HepG2 (cell line): ENCODE data around the gene SPRYD3. TPM values are rescaled to one million over a fixed set of nuclear protein-coding genes. Genes with fewer than 3 reads are reported as not detected.

Experiments used
- ATAC-seq: fragments of 200-7000 bp; cut with Tn5 transposase; 3 replicates; pipeline ENCODE4 v1.9.1; 2020; ENCODE audit warnings: mild to moderate bottlenecking, moderate library complexity
- BruUV-seq: library from RNA; stranded (reverse); fragments of 400-500 nt; replicated peaks from 2 replicates; lab custom pipeline; 2021; lab: Mats Ljungman, UMichigan
- CTCF ChIA-PET: fragments of 300-600 bp; formaldehyde crosslinking; extraction: SDS; loops from one replicate; lab custom pipeline; 2021; ENCODE audit warnings: low total read pairs, inconsistent platforms, low intra/inter-chr PET ratio; lab: Yijun Ruan, JAX
- POLR2A ChIA-PET: fragments of 350-600 bp; sonication (Branson Sonifier 250); formaldehyde crosslinking; loops from one replicate; lab custom pipeline; 2020; ENCODE audit warnings: antibody characterized with exemption, inconsistent platforms; lab: Yijun Ruan, JAX
- DNase-seq: peaks from one replicate; pipeline ENCODE4 v3.0.0-alpha.2; 2015; ENCODE audit warnings: low spot score
- FAIRE-seq: peaks from 3 replicates; lab custom pipeline; 2011; peaks lifted over from hg19 to GRCh38; lab: Jason Lieb, UNC
- H2AFZ ChIP-seq: one replicate; pipeline ENCODE4 v1.6.1; 2011; ENCODE audit warnings: low read length, inconsistent platforms
- H3K27ac ChIP-seq: fragments of 300-600 bp; 3 replicates; pipeline ENCODE4 v1.8.0; 2011; ENCODE audit warnings: mixed run types, mild to moderate bottlenecking, mixed read lengths, low read length, inconsistent platforms; ENCODE audit not compliant: insufficient read depth; ENCODE audit errors: extremely low read length
- H3K27me3 ChIP-seq, 2 experiments: fragments of 200-600 bp in 1 of 2; 2 replicates in 1 of 2; 3 replicates in 1 of 2; pipeline versions ENCODE4 v1.6.0 to v1.8.0; 2011; ENCODE audit warnings: low read length in 2 of 2, mild to moderate bottlenecking in 2 of 2, moderate library complexity in 2 of 2, inconsistent platforms in 1 of 2; ENCODE audit not compliant: insufficient read depth in 2 of 2, control insufficient read depth in 1 of 2
- H3K36me3 ChIP-seq, 2 experiments: fragments of 200-600 bp in 1 of 2; replicated peaks in 1 of 2; 2 replicates in 1 of 2; 3 replicates in 1 of 2; pipeline versions ENCODE4 v1.5.1 to v1.8.0; 2011; ENCODE audit warnings: low read length in 2 of 2, inconsistent platforms in 1 of 2; ENCODE audit not compliant: insufficient read depth in 2 of 2, control insufficient read depth in 1 of 2
- H3K4me1 ChIP-seq: 2 replicates; pipeline ENCODE4 v1.5.1; 2012; ENCODE audit warnings: low read length, inconsistent platforms; ENCODE audit not compliant: insufficient read depth
- H3K4me2 ChIP-seq: 2 replicates; pipeline ENCODE4 v1.6.0; 2011; ENCODE audit warnings: low read depth, low read length, inconsistent platforms
- H3K4me3 ChIP-seq, 3 experiments: fragments of 200-600 bp in 1 of 3; sonication (generic), shearing (Covaris generic) in 1 of 3; replicated peaks in 1 of 3; 2 replicates each; pipeline ENCODE4 v1.5.1; 2011 to 2016; ENCODE audit warnings: low read length in 3 of 3, inconsistent platforms in 2 of 3, low read depth in 2 of 3, mild to moderate bottlenecking in 2 of 3, control low read depth in 1 of 3, mixed read lengths in 1 of 3; ENCODE audit not compliant: insufficient read depth in 1 of 3
- H3K79me2 ChIP-seq: one replicate; pipeline ENCODE4 v1.6.1; 2011; ENCODE audit warnings: low read length, inconsistent platforms; ENCODE audit not compliant: insufficient read depth
- H3K9ac ChIP-seq: 2 replicates; pipeline ENCODE4 v1.6.0; 2011; ENCODE audit warnings: mild to moderate bottlenecking, low read depth, low read length, inconsistent platforms; ENCODE audit not compliant: insufficient read depth
- H3K9me3 ChIP-seq: 2 replicates; pipeline ENCODE4 v1.5.1; 2012; ENCODE audit warnings: mild to moderate bottlenecking, low read length
- H4K20me1 ChIP-seq: 2 replicates; pipeline ENCODE4 v1.6.0; 2011; ENCODE audit warnings: inconsistent platforms, mild to moderate bottlenecking, low read length, moderate library complexity; ENCODE audit not compliant: insufficient read depth
- HOXA9 ChIP-seq: sonication (generic); formaldehyde crosslinking; IDR thresholded peaks from 2 replicates; pipeline ENCODE4 v1.8.1; 2022; ENCODE audit warnings: missing genetic modification reagents, mild to moderate bottlenecking, moderate library complexity, borderline replicate concordance
- MIXL1 ChIP-seq: IDR thresholded peaks from 2 replicates; pipeline ENCODE4 v1.6.1; 2016
- NR2F6 ChIP-seq, 2 experiments: IDR thresholded peaks; 2 replicates each; pipeline ENCODE4 v1.6.1; 2016; ENCODE audit warnings: antibody characterized with exemption in 1 of 2, mild to moderate bottlenecking in 1 of 2
- RELA ChIP-seq: sonication (generic); formaldehyde crosslinking; IDR thresholded peaks from 2 replicates; pipeline ENCODE4 v1.4.0; 2020; ENCODE audit warnings: missing genetic modification reagents
- RFXANK ChIP-seq: IDR thresholded peaks from 2 replicates; pipeline ENCODE4 v1.6.1; 2016
- SETDB1 ChIP-seq: sonication (generic); formaldehyde crosslinking; IDR thresholded peaks from 2 replicates; pipeline ENCODE4 v1.5.1; 2020; ENCODE audit warnings: missing genetic modification reagents, mild to moderate bottlenecking, borderline replicate concordance
- THYN1 ChIP-seq: sonication (generic); formaldehyde crosslinking; IDR thresholded peaks from 2 replicates; pipeline ENCODE4 v1.8.1; 2023; ENCODE audit warnings: low read depth, mild to moderate bottlenecking, moderate library complexity, missing genetic modification reagents, borderline replicate concordance
- TP53 ChIP-seq: sonication (generic); formaldehyde crosslinking; conservative IDR thresholded peaks from 2 replicates; pipeline ENCODE4 v1.4.0; 2020; ENCODE audit warnings: missing genetic modification reagents
- ZBTB7A ChIP-seq: sonication (generic); formaldehyde crosslinking; IDR thresholded peaks from 2 replicates; pipeline ENCODE4 v1.8.0; 2022; ENCODE audit warnings: mild to moderate bottlenecking, missing genetic modification reagents
- ZNF780A ChIP-seq: sonication (generic); formaldehyde crosslinking; IDR thresholded peaks from 2 replicates; pipeline ENCODE4 v1.8.0; 2022; ENCODE audit warnings: mild to moderate bottlenecking, missing genetic modification reagents, moderate library complexity
- WGBS: methylation state at CpG from one replicate; pipeline ENCODE4 v1.1.6; 2017; ENCODE audit warnings: low lambda C conversion rate; 5-methylcytosine and 5-hydroxymethylcytosine counted together
- in situ Hi-C: cut with HindIII; loops from 2 replicates; pipeline ENCODE4 v1.10.0; 2017; ENCODE audit warnings: low pct_unique_long_range_greater_than_20kb; ENCODE audit not compliant: extremely low pct_ligation_motif_present
- intact Hi-C: fragments of 100-400 bp; cut with micrococcal nuclease; formaldehyde crosslinking; loops from one replicate; pipeline ENCODE4 v1.10.0; 2022; ENCODE audit not compliant: unreplicated experiment
- polyA plus RNA-seq, 8 experiments: library from polyadenylated mRNA; depleted of rRNA in 3 of 8; stranded (reverse) in 7 of 8; unstranded in 1 of 8; fragments of >200 nt; fragmentation: Illumina TruSeq in 4 of 8; extraction: Trizol in 4 of 8; gene quantifications; 2 replicates each; pipeline versions ENCODE4 v1.2.1 to v1.2.3, GENCODE V29; 2011 to 2016; ENCODE audit warnings: low read depth in 4 of 8, missing spikeins in 1 of 8, mixed read lengths in 1 of 8; ENCODE audit not compliant: insufficient read depth in 1 of 8
- total RNA-seq, 5 experiments: library from RNA; depleted of rRNA; stranded (reverse); fragments of >200 nt; fragmentation: Illumina TruSeq; extraction: Trizol; gene quantifications; 2 replicates each; pipeline ENCODE4 v1.2.3, GENCODE V29; 2016; ENCODE audit warnings: low read depth in 1 of 5
- TF ChIP-seq, protein P1 (sequence below): sonication (generic); formaldehyde crosslinking; IDR thresholded peaks from 2 replicates; pipeline ENCODE4 v1.4.0; 2020; ENCODE audit warnings: mild to moderate bottlenecking, missing genetic modification reagents
- TF ChIP-seq, protein P2 (sequence below): sonication (generic); formaldehyde crosslinking; IDR thresholded peaks from 2 replicates; pipeline ENCODE4 v1.4.0; 2020; ENCODE audit warnings: mild to moderate bottlenecking, missing genetic modification reagents
- TF ChIP-seq, protein P3 (sequence below): sonication (generic); formaldehyde crosslinking; IDR thresholded peaks from 2 replicates; pipeline ENCODE4 v1.5.1; 2020; ENCODE audit warnings: mild to moderate bottlenecking, missing genetic modification reagents, moderate library complexity
- TF ChIP-seq, protein P4 (sequence below): sonication (generic); formaldehyde crosslinking; IDR thresholded peaks from 2 replicates; pipeline ENCODE4 v1.5.0; 2020; ENCODE audit warnings: missing genetic modification reagents, mild to moderate bottlenecking, borderline replicate concordance

SPRYD3 gene
- total and polyA plus RNA-seq, 2 of the 13 experiments (the other 11 are each of a cell fraction or from before 2014, with no cell fraction given), result 9.0 to 9.2 TPM

DNA sequence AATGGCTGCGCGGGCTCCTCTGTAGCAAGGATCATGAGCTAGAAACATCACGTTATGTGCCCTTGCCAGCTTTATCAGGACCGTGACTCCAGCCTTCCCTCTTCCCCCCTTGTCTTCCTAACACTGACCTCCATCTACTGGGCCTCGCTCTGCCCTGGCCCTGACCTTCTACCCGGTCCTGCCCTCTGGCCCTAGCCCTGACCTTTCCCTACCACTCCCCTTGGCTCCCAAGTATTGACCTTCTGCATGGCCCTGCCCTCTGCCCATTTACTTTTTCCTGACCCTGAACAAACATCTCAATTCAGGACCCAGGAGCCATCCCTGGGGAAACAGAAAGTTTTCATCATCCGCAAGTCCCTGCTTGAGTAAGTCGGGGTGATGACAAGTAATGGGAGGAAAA is 26.1 kb upstream of the SPRYD3 start:
- BruUV-seq, result no TSS peak
- ATAC-seq (no peak), DNase-seq (no peak), FAIRE-seq (peak; percentile 30)
- ChIA-PET POLR2A (interaction anchor here (3.7 kb wide), 1 partner anchor 44 kb away, joined by 16 read pairs; no protein-coding TSS in a partner anchor), CTCF (no interaction called here)
- Histone ChIP-seq H3K27ac (peak overlapping the region; percentile 89), H3K4me2 (peak overlapping the region; percentile 92), H3K4me3 (peak overlapping the region in 2 of 3 experiments; percentile 39 to 76; a peak in 3 of 6 replicates), H3K79me2 (no peaks in the 10 kb centered on the region), H4K20me1 (no peaks in the 10 kb centered on the region), H3K4me1 (peaks cover 70% of the 10 kb centered on the region), H3K9me3 (no peaks in the 10 kb centered on the region), H3K27me3 (no peaks in the 10 kb centered on the region), H3K9ac (no peak overlapping the region), H3K36me3 (peaks cover 0 to 7% of the 10 kb centered on the region in 2 experiments; a peak in 2 of 5 replicates), H2AFZ (no peak overlapping the region)
- WGBS, result 60% methylated on average over 8 of the region's 8 CpGs
- in situ Hi-C loops, result no loop called here
- intact Hi-C loops, result no loop called here
- TF ChIP-seq, protein P1, sequence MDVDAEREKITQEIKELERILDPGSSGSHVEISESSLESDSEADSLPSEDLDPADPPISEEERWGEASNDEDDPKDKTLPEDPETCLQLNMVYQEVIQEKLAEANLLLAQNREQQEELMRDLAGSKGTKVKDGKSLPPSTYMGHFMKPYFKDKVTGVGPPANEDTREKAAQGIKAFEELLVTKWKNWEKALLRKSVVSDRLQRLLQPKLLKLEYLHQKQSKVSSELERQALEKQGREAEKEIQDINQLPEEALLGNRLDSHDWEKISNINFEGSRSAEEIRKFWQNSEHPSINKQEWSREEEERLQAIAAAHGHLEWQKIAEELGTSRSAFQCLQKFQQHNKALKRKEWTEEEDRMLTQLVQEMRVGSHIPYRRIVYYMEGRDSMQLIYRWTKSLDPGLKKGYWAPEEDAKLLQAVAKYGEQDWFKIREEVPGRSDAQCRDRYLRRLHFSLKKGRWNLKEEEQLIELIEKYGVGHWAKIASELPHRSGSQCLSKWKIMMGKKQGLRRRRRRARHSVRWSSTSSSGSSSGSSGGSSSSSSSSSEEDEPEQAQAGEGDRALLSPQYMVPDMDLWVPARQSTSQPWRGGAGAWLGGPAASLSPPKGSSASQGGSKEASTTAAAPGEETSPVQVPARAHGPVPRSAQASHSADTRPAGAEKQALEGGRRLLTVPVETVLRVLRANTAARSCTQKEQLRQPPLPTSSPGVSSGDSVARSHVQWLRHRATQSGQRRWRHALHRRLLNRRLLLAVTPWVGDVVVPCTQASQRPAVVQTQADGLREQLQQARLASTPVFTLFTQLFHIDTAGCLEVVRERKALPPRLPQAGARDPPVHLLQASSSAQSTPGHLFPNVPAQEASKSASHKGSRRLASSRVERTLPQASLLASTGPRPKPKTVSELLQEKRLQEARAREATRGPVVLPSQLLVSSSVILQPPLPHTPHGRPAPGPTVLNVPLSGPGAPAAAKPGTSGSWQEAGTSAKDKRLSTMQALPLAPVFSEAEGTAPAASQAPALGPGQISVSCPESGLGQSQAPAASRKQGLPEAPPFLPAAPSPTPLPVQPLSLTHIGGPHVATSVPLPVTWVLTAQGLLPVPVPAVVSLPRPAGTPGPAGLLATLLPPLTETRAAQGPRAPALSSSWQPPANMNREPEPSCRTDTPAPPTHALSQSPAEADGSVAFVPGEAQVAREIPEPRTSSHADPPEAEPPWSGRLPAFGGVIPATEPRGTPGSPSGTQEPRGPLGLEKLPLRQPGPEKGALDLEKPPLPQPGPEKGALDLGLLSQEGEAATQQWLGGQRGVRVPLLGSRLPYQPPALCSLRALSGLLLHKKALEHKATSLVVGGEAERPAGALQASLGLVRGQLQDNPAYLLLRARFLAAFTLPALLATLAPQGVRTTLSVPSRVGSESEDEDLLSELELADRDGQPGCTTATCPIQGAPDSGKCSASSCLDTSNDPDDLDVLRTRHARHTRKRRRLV (CRISPR knock-in tag), result no peak
- TF ChIP-seq NR2F6 (IDR thresholded peaks at IDR 0.05), result peak; percentile 95
- TF ChIP-seq NR2F6 (CRISPR knock-in tag; IDR thresholded peaks at IDR 0.05), result peak; percentile 89
- TF ChIP-seq TP53 (CRISPR knock-in tag), result no peak
- TF ChIP-seq THYN1 (CRISPR knock-in tag), result no peak
- no peak for TF ChIP-seq SETDB1 (CRISPR knock-in tag)
- no peak for TF ChIP-seq RELA (CRISPR knock-in tag)
- no peak for TF ChIP-seq ZNF780A
- no peak for TF ChIP-seq ZBTB7A (CRISPR knock-in tag)
- TF ChIP-seq MIXL1 (CRISPR knock-in tag), result no peak
- TF ChIP-seq, protein P2, sequence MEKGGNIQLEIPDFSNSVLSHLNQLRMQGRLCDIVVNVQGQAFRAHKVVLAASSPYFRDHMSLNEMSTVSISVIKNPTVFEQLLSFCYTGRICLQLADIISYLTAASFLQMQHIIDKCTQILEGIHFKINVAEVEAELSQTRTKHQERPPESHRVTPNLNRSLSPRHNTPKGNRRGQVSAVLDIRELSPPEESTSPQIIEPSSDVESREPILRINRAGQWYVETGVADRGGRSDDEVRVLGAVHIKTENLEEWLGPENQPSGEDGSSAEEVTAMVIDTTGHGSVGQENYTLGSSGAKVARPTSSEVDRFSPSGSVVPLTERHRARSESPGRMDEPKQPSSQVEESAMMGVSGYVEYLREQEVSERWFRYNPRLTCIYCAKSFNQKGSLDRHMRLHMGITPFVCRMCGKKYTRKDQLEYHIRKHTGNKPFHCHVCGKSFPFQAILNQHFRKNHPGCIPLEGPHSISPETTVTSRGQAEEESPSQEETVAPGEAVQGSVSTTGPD (CRISPR knock-in tag), result no peak
- TF ChIP-seq, protein P3, sequence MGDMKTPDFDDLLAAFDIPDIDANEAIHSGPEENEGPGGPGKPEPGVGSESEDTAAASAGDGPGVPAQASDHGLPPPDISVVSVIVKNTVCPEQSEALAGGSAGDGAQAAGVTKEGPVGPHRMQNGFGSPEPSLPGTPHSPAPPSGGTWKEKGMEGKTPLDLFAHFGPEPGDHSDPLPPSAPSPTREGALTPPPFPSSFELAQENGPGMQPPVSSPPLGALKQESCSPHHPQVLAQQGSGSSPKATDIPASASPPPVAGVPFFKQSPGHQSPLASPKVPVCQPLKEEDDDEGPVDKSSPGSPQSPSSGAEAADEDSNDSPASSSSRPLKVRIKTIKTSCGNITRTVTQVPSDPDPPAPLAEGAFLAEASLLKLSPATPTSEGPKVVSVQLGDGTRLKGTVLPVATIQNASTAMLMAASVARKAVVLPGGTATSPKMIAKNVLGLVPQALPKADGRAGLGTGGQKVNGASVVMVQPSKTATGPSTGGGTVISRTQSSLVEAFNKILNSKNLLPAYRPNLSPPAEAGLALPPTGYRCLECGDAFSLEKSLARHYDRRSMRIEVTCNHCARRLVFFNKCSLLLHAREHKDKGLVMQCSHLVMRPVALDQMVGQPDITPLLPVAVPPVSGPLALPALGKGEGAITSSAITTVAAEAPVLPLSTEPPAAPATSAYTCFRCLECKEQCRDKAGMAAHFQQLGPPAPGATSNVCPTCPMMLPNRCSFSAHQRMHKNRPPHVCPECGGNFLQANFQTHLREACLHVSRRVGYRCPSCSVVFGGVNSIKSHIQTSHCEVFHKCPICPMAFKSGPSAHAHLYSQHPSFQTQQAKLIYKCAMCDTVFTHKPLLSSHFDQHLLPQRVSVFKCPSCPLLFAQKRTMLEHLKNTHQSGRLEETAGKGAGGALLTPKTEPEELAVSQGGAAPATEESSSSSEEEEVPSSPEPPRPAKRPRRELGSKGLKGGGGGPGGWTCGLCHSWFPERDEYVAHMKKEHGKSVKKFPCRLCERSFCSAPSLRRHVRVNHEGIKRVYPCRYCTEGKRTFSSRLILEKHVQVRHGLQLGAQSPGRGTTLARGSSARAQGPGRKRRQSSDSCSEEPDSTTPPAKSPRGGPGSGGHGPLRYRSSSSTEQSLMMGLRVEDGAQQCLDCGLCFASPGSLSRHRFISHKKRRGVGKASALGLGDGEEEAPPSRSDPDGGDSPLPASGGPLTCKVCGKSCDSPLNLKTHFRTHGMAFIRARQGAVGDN (CRISPR knock-in tag), result peak; percentile 34
- TF ChIP-seq, protein P4, sequence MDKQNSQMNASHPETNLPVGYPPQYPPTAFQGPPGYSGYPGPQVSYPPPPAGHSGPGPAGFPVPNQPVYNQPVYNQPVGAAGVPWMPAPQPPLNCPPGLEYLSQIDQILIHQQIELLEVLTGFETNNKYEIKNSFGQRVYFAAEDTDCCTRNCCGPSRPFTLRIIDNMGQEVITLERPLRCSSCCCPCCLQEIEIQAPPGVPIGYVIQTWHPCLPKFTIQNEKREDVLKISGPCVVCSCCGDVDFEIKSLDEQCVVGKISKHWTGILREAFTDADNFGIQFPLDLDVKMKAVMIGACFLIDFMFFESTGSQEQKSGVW (CRISPR knock-in tag), result no peak
- TF ChIP-seq HOXA9 (CRISPR knock-in tag), result no peak
- no peak for TF ChIP-seq RFXANK (CRISPR knock-in tag)
